ENCODE measurements around the gene EPHA3. TPM values are rescaled to one million over a fixed set of nuclear protein-coding genes. Genes with fewer than 3 reads are reported as not detected.

EPHA3 gene
- total and polyA plus RNA-seq, 9 donors = 1.0 to 6.9 (median 2.9) TPM

DNA sequence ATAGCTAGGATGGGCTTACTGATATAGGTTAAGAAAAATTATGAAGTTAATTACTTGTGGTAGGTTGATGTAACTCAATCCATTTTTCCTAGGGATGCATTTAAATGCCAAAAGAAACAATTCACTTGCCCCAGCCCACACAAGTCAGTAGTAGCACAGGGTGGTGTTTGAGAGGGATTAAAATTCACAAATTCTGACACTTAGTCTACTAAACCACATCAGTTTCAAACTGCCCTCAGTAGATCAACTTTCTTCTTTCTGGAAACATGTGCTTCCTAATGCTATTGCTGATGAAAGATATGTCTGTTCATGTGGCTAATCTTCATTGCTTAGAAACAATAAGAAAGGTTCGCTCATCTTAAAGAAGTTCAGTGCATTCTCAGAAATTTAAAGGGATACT lies 160.6 kb downstream of the EPHA3 start:
- Histone ChIP-seq H3K27me3 (no peaks in the 10 kb centered on the region), H3K9me3 (no peaks in the 10 kb centered on the region), H3K36me3 (no peaks in the 10 kb centered on the region), H3K4me1 (ENCODE audit: insufficient read depth) (no peaks in the 10 kb centered on the region), H3K27ac (no peak overlapping the region), H3K4me3 (no peak overlapping the region)
- intact Hi-C loops (cut with DNase I) = no loop called here
- 75 to 92% (median 79%) methylated on average over 1 of the region's 1 CpG for WGBS, 3 donors
- TF ChIP-seq EP300 (IDR thresholded peaks at IDR 0.05) = no peak
- TF ChIP-seq, protein P1, sequence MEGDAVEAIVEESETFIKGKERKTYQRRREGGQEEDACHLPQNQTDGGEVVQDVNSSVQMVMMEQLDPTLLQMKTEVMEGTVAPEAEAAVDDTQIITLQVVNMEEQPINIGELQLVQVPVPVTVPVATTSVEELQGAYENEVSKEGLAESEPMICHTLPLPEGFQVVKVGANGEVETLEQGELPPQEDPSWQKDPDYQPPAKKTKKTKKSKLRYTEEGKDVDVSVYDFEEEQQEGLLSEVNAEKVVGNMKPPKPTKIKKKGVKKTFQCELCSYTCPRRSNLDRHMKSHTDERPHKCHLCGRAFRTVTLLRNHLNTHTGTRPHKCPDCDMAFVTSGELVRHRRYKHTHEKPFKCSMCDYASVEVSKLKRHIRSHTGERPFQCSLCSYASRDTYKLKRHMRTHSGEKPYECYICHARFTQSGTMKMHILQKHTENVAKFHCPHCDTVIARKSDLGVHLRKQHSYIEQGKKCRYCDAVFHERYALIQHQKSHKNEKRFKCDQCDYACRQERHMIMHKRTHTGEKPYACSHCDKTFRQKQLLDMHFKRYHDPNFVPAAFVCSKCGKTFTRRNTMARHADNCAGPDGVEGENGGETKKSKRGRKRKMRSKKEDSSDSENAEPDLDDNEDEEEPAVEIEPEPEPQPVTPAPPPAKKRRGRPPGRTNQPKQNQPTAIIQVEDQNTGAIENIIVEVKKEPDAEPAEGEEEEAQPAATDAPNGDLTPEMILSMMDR (IDR thresholded peaks at IDR 0.05) = no peak
- no peak for TF ChIP-seq POLR2A (IDR thresholded peaks at IDR 0.05)
- DNase-seq = no peak

DNA sequence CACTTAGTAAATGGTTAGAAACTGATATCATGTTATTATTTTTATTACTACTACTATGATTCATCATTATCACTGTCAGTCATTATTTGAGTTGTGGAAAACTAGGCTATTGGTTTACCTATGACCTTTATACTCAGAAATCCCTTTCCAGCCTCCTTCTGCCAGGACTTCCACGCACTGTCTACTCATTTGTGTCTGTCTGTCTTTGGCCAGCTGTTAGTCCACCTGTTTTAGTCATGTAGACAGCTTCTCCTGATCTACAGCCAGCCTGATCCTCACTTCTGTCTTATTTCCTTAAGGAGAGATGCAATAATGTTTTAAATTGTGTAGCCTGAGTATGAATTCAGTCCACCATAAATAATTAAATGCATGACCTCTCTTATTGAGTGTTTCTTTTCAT lies 162.8 kb downstream of the EPHA3 start:
- Histone ChIP-seq H3K4me3 (no peak overlapping the region), H3K27ac (no peak overlapping the region), H3K36me3 (no peaks in the 10 kb centered on the region), H3K4me1 (ENCODE audit: insufficient read depth) (no peaks in the 10 kb centered on the region), H3K9me3 (no peaks in the 10 kb centered on the region), H3K27me3 (no peaks in the 10 kb centered on the region)
- no peak for DNase-seq
- intact Hi-C loops (cut with DNase I) = no loop called here
- TF ChIP-seq EP300 (IDR thresholded peaks at IDR 0.05) (no peak), POLR2A (IDR thresholded peaks at IDR 0.05) (no peak)
- TF ChIP-seq, protein P1 (IDR thresholded peaks at IDR 0.05) = no peak
- 69 to 86% (median 76%) methylated on average over 1 of the region's 1 CpG for WGBS, 3 donors

DNA sequence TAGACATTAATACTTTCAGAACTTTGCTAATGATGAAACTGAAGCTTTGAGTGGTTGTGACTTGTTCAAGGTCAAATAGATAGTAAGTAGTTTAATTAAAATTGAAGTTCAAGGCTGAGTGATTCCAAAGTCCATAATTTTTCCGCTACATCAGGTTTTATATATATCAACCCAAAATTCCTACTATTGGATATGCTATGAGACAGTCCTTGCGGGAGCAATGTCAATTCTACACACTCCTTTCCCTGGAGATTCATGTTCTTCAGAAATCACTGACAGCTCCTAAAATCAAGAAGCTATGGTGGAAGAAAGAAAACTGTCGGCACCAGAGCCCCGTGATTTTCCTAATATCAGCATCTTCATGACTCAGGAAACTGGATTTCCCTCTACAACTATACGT lies 167.6 kb downstream of the EPHA3 start:
- Histone ChIP-seq H3K9me3 (no peaks in the 10 kb centered on the region), H3K36me3 (no peaks in the 10 kb centered on the region), H3K27ac (no peak overlapping the region), H3K4me1 (ENCODE audit: insufficient read depth) (no peaks in the 10 kb centered on the region), H3K27me3 (no peaks in the 10 kb centered on the region), H3K4me3 (no peak overlapping the region)
- TF ChIP-seq EP300 (IDR thresholded peaks at IDR 0.05) (no peak), POLR2A (IDR thresholded peaks at IDR 0.05) (no peak)
- TF ChIP-seq, protein P1 (IDR thresholded peaks at IDR 0.05) = no peak
- DNase-seq = no peak
- intact Hi-C loops (cut with DNase I) = no loop called here
- 90 to 95% (median 93%) methylated on average over 5 of the region's 5 CpGs for WGBS, 3 donors

DNA sequence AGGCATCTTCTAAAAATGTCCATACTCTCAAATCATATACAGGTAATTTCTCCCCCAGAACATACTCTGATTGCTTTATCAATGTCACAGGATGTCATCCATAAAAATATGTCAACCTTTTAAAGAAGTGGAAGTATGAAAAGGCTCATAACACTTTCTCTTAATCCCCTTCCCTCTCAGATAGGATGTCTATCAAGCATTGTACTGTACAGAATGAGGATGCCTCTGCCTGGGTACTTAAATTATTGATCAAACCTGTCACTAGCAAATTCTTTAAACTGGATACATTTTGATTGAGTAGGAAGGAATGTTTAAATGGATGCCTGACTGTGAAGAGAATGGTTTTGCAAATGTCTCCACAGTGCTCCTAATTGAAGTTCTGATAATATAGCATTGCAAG lies 168.7 kb downstream of the EPHA3 start:
- TF ChIP-seq POLR2A (IDR thresholded peaks at IDR 0.05) = no peak
- TF ChIP-seq, protein P1 (IDR thresholded peaks at IDR 0.05) = no peak
- TF ChIP-seq EP300 (IDR thresholded peaks at IDR 0.05) = no peak
- no peaks in the 10 kb centered on the region for H3K27me3 ChIP-seq
- H3K27ac ChIP-seq = no peak overlapping the region
- H3K4me1 ChIP-seq (ENCODE audit: insufficient read depth) = no peaks in the 10 kb centered on the region
- H3K9me3 ChIP-seq = no peaks in the 10 kb centered on the region
- intact Hi-C loops (cut with DNase I) = no loop called here
- H3K36me3 ChIP-seq = no peaks in the 10 kb centered on the region
- no peak for DNase-seq
- H3K4me3 ChIP-seq = no peak overlapping the region

Data from ovary (tissue), 9 donors.